NB4 (cell line): ENCODE data around the gene MGAT3.

Experiments used
- CTCF ChIP-seq: IDR thresholded peaks from one replicate; pipeline ENCODE4 v1.5.1; 2012; ENCODE audit warnings: low read depth, low read length
- MAX ChIP-seq: IDR thresholded peaks from 2 replicates; pipeline ENCODE4 v1.6.1; 2011; ENCODE audit warnings: low read depth, low read length

GRCh38 chr22:39482768-39483167 is 26.0 kb downstream of the MGAT3 start:
- TF ChIP-seq CTCF (no peak), MAX (no peak)
